G401.6 (cell line): ENCODE data around the gene PGP.
"Not testable (repeated sequence)": the region's sequence is repeated elsewhere in the genome, so short reads cannot be mapped to it uniquely, and the experiment has no call there.

Experiments used
- FAIRE-seq: peaks from 2 replicates; lab custom pipeline; 2012; peaks lifted over from hg19 to GRCh38; lab: Jason Lieb, UNC

The PGP gene

DNA sequence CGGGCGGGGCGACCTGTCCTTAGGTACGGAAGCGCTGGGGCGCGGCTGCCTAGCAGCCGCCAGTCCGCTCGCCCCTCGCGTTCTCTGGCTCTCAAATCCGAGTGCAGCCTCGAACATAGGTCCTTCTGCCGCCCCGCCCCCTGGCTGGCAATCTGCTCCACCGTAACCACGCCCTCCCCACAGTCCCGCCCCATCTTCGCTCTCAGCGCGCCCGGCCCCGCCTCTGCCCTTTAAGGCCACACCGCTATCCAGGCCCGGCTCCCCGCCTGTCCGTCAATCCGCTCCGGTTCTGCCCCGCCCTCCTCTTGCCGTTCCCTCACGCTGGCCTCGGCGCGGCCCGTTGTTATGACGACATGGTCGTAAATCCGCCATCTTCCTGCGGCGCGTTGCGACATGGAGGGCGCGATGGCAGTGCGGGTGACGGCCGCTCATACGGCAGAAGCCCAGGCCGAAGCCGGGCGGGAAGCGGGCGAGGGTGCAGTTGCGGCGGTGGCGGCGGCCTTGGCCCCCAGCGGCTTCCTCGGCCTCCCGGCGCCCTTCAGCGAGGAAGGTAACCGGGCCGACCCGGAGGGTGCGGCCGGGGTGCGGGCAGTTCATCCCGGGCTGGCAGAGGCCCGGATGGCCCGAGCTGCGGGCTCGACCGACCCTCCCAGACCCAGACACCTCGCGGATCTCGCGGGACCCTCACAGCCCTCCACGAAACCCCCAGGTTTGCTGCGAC is 8.7 kb upstream of the PGP start, which contains the start of gene E4F1:
Gene E4F1 (plus strand): TSS at position 371 of the 721 bp plus-strand sequence. CDS start 23 bp downstream, at position 394.
- peak; percentile 96 for FAIRE-seq

DNA sequence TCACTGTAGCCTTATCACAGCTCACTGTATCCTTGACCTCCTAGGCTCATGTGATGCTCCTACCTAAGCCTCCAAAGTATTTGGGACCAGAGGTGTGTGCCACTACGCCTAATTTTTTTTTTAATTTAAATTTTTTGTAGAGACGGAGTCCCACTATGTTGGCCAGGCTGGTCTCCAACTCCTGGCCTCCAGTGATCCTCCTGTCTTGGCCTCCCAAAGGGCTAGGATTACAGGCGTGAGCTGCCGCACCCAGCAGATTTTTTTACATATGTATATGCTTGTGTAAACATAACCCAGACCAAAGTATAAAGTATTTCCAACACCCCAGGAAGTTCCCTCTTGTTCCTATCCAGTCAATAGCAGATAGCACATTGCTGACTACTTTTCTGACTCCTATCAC is 1.7 kb upstream of the PGP start:
- FAIRE-seq: no peak

DNA sequence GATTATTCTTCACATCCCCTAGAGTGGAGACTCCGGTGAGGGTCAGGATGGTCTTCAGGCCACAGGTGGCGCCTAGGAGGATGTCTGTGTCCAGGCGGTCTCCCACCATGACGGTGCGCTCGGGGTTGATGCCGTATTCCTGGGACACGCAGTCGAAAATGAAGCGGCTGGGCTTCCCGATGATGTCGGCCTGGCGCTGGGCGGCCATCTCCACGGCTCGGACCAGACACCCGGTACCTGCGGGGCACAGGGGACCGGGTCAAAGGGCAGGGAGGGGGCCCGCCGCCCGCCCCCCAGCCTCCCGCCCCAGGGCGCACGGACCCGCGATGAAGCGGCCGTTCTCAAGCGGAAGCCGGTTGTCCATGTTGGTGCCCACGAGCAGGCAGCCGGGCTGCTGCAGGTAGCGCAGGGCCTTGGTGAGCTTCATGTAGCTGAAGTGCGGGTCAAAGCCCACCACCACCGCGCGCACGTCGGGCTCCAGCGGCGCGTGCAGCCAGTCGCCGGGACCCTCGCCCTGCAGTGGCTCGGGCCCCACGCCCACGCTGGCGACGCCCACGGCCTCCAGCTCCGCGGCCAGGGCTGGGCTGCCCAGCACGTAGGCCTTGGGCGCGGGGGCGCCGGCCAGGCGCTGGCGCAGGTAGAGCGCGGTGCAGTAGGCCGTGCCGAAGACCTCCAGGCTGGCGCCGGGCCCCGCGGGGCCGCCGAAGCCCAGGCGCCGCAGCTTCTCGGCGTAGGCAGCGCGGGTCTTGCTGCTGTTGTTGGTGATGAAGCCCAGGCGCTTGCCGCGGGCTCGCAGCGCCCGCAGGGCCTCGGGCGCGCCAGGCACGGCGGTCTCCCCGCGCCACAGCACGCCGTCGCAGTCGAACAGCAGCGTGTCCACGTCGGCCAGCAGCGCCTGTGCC is 572 bp downstream of the PGP start:
- no peak for FAIRE-seq

DNA sequence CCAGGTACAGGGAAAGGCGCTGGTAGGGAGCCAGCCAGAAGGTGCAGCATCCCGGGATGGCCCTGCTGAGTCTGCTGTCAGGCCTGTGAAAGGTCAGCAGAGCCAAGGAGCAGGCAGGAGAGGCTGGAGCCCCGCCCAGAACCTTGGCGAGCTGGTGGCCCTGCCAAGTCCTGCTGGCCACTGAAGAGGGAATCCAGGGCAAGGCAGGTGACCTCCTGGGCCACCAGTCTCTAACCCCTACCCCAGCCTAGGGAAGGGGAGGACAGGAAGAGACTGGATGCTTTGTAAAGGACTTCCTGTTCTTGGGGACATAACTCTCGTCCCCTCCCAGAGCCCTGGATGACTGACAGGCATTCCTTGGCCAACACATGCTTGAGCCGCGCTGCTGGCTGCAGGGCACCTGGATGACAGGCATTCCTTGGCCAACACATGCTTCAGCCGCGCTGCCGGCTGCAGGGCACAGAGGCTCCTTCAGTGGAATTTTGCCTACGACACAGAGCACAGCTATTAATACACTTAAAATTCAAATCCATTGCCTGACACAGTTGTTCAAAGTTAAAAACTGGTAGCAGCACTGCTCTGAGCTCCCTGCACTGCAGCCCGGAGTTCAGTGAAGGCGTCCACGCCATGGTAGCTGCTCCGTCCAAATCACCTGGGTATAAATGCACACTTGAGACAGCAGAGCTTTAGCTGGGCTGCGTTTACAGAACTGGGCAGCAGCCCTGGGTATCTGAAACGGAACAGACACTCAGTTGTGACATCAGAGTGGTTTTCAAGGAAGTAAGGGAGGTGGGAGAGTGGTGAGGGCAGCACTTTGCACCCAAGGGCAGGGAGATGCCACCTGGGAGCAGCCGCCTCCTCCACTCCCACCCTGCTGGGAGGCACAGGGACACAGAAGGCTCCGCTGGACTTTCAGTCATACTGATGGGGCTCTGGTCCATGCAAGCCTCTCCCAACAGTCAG is 2.0 kb downstream of the PGP start:
- FAIRE-seq: peak; percentile 72

DNA sequence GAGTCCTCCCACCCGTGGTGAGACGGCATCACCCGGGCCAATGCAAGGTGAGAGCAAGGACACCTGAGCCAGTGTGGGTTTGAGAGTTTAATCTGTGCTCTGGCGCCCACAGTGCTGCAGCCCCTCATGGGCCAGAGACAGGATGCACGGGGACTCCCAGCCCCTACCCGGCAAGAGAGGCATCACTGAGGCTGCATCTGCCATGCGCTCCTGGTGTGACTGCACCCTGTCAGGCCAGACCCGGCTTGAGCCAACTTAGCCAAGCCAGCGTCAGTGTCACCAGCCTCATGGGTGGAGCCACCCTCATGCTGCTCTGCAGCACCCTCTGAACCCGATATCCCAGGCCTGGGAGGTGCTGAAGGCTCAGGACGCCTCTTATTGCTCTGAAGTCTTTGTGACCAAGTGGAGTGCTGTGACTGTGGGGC is 2.7 kb downstream of the PGP start:
- no peak for FAIRE-seq

DNA sequence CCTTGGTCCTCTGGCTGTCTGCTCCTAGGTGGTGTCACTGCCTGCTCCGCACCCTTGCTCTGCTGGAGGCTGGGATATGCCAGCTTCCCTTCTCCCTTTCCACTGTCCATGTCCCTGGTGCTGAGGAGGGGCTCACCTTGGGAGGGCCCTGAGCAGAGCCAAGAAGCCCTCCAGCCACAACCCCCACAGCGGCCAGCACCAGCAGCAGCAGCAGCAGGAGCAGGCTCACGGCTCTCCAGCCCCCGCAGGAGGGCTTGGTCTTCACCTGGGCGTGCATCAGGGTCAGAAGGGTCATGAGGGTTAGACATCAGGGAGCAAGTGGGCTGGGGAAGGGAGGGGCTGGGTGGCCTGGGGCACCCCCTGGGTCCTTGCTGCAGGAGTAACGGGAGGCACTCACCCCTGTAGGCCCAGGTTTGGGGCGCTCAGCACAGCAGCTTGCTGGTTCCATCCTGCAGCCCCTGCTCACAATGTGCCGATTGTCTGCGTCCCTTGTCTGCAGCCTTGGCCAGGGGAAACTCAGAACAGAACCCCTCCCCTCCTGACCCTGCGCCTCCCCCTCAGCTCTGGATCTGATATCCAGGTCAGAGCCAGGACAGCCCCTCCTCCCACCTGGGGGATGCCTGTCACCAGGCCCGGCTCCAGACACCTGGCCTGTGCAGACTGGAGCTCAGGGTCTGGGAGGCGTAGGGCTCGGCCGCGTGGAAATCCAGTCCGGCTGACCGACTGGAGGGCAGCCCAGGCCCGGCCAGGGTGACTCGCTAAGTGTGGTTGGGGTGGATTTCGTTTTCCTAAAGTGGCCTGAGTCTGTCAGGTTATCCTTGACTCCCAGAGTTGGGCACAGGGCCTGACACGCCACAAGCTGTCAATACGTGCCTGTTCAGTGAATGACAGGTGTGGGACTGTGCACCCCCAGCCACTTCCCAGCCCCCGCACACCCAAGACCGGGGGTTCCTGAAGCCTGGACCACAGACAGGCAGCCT is 4.0 kb downstream of the PGP start, which contains the start of gene BRICD5:
Gene BRICD5 (minus strand): TSS at position 478 of the 980 bp plus-strand sequence. CDS start 30 bp downstream, at position 448.
- no peak for FAIRE-seq

DNA sequence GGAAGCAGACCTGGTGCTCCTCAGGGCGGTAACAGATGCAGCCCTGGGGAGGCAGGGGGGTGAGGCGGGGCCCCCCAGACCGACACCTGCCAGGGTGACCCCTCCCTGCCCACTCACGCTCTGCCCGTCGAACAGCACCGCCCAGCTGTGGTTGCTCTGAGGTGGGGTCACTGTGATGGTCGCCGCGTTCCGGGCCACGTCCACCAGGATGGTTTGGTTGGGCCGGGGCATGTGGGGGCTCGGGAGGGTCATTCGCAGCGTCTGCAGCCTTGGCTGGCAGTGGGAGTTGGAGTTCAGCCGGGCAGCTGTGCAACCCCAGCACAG is 4.7 kb downstream of the PGP start:
- no peak for FAIRE-seq

DNA sequence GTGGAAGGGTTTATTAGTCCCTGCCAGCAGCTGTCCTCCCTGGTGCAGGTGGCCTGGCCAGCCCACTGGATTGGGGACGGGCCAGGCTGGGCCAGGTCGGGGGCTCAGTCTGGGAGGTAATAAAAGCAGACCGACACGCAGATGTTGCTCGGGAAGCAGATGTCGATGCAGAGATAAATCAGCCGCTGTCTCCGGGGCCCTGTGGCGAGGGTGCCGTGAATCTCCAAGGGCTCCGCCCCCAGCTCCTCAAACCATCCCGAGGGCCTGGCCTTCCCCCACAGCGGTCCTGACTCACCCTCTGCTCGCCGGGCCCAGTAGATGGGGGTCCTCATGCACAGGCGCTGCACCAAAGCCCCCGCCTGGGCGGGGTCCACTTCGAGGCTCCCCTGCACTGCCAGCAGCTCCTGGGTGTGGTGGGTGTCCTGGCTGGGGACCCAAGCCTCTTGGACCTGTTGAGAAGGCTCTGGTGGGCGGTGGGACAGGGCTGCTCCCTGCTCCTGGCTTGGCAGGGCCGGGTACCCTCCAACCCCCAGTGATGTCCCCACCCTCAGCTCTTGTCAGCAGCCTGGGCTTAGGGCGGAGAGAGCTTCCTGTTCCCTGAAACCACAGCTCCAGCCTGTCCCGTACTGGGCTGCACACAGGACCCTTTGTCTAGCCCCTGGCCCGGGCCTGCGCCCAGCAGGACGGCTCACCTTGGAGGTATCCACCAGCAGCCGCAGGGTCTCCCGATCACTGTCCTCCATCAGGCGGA is 5.2 kb downstream of the PGP start:
- FAIRE-seq: no peak

DNA sequence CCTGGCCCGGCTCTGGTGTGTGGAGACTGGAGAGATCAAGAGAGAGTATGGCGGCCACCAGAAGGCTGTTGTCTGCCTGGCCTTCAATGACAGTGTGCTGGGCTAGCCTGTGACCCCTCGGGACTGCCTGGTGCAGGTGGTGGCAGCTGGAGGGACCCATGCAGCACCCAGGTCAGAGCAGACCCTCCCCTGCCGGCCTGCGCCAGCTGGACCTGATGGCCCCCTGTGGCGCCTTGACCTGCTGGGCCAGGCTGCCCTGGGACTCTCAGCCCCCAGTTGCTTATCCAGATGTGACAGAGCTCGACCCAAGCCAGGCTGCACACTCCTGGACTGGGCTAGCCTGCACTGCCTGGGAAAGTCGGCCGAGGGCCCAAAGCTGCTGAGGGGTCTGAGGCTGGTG is 5.9 kb downstream of the PGP start:
- no peak for FAIRE-seq

DNA sequence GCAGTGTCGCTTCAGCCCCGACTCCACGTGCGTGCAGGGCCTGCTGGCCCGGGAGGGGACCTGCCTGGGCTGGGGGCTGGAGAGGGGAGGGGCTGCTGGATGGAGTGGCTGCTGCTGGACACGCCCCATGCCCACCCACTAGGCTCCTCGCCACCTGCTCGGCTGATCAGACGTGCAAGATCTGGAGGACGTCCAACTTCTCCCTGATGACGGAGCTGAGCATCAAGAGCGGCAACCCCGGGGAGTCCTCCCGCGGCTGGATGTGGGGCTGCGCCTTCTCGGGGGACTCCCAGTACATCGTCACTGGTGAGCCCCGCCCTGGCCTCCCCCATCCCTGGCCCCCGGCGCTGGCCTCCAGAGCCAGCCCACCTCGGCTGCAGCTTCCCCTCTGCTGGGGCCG is 6.3 kb downstream of the PGP start:
- no peak for FAIRE-seq

DNA sequence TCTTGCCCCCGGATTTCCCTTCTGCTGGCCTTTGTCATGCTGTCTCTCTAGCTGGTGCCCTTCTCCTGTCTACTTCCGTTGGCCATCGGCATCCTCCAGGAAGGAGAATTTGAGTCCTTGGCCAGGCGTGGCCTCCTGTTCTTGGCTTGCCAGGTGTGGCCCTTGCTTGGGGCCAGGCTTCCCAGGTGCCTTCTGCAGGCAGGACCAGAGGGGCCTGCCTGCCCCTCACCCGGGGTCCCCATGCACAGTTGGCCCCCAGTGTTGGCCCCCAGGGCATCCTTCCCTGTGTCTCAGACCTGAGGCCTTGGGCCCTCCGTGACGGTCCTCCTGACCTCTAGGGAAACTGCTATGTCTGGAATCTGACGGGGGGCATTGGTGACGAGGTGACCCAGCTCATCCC is 6.8 kb downstream of the PGP start:
- no peak for FAIRE-seq

DNA sequence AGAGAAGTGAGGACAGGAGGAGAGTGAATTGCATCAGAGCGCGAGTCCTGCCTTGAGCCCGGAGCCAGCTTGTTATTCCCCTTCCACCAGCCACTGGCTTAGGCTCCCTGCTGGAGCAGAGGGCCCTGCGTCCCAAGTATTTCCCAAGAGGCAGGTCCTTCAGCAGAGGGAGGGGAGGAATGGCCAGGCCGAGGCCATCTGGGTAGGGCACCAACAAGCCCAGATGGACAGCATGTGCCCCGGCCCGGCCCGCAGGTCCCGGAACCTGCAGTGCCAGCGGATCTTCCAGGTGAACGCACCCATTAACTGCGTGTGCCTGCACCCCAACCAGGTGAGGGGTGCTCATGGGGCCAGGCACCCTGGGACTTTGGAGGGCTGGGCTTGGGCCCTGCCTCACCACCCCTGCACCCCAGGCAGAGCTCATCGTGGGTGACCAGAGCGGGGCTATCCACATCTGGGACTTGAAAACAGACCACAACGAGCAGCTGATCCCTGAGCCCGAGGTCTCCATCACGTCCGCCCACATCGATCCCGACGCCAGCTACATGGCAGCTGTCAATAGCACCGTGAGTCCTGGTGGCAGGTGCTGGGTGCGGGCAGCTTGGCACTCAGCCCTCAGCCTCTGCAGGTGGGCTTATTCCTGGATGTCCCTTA is 7.7 kb downstream of the PGP start:
- no peak for FAIRE-seq

DNA sequence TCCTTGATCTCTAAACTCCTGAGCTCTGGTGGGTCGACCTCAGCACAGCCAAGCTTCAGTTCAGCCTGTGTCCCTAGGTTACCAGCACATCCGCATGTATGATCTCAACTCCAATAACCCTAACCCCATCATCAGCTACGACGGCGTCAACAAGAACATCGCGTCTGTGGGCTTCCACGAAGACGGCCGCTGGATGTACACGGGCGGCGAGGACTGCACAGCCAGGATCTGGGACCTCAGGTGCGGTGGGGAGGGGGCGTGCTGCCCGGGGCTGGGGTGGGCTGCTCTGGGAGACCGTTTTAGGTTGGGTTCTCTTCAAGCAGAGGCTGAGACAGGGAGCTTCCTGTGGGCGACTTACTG is 8.2 kb downstream of the PGP start:
- no peak for FAIRE-seq

DNA sequence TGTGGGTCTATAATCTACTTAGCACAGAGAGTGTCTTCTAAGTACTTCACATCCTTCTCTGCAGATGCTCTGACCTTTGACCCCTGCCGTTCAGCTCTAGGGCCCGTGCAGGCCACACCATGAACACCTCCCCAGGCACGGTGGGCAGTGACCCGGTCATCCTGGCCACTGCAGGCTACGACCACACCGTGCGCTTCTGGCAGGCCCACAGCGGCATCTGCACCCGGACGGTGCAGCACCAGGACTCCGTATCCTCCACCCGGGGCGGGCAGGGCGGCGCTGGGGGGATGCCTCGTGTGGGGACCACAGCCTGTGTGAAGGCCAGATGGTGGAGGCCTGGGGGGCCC is 8.7 kb downstream of the PGP start:
- FAIRE-seq: no peak

DNA sequence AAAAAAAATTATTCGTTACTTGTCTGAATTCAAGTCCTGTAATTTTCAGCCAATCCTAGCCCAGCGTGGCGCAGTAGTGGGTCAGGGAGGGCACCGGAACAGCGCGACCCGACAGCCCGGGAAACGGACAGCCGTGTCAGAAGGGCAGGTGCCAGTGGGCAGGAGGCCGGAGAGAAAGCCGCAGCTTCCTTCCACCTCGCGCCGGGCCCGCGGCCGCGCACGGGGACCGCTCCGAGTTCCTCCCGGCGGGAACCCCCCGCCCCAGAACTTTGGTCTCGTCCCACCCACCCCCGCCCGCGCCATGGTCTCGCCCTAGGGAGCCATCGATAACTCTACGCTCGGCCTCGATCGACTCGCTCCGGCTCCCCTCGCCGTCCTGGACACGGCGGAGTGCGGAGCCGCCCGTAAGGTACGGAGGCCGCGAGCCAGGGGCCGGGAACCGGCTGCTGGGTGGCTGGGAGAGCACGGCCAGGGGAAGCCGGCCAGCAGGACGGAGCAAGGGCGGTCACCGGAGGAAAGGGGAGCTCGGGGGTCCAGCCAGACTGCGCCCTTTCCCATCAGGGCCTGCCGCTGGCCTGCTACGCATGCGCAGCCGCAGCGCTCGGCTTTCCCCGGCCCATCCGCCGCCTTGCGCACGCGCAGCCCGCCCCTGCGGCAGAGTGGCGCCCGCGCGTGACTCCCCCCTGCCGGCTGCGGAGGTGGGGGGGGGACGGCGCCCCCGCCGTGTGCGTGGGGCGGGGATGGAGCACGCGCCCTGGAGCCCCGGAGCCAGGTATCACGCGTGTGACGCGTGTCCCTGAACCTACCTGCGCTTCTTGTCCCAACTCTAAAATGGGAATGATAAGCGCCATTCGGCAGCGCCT is 9.3 kb downstream of the PGP start, which contains the start of gene MLST8:
Gene MLST8 (plus strand): TSS at position 351 of the 863 bp plus-strand sequence. CDS start 632 bp downstream, outside the sequence.
- no peak for FAIRE-seq

DNA sequence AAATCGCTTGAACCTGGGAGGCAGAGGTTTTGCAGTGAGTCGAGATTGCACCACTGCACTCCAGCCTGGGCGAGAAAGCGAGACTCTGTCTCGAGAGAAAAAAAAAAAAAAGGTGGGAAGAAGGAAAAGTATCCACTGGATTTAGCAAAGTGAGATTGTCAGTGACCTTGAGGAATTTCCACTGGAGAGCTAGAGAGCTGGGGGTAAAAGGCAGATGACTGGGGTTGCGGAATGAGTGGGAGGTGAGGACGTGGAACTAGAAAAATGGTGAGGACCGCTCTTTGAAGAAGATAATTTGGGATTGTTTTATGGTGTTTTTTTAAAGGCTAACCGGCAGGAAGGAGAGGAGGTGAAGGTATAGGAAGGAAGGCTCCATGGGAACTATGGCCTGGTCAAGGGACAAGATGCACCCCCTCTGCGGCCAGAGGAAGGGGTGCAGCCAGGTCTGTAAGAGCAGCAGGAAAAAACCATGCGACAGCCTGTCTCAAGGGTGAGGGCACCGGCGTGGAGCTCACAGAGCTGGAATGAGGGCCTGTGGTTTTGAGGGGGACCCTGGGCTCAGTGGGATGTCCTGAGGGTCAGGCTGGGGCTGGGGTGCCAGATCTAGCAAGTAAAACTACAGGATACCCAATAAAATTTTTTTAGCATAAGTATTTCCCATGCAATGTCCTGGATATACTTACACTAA is 10.1 kb downstream of the PGP start:
- FAIRE-seq: no peak

DNA sequence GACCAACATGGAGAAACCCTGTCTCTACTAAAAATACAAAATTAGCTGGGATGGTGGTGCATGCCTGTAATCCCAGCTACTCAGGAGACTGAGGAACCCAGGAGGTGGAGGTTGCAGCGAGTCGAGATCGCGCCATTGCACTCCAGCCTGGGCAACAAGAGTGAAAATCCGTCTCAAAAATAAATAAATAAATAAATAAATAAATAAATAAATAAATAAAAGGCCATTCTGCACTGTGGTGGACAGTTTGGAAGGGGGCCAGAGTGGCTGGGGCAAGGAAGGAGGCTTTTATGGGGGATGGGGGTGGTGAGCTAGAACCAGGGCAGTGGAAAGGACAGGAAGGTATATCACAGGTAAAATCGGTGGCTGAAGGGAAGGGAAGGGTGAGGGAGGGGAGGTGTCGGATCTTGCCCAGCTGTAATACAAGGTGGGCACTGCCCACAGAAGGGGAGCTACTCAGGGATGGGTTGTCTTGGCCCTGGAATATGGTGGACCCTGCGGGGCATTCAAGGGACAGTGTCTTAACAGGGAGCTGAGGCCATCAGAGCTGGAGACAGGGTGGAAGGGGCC is 11.4 kb downstream of the PGP start:
- FAIRE-seq: not testable (repeated sequence)

DNA sequence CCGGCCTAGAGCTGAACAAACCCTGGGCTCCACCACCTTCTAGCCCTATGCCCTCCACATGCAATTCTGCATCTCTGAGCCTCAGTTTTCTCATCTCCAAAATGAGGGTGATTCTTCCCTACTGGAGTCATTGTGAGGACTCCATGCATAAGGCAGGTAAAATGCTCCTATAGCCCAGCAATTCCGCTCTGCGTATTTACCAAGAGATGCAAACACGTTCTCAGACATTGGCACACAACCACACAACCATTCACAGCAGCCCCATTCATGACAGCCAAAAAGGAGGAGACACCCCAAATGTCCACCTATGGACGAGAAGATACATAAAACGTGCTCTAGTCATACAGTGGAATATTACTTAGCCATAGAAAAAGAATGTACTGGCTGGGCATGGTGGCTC is 14.3 kb downstream of the PGP start:
- no peak for FAIRE-seq
